Psoas muscle (tissue), 8 donors: ENCODE results near the gene REC8. TPM values are rescaled to one million over a fixed set of nuclear protein-coding genes. Genes with fewer than 3 reads are reported as not detected.

Experiments
- ATAC-seq, 4 donors: fragments of 200-7000 bp; cut with Tn5 transposase; one replicate each; pipeline ENCODE4 v1.9.1; 2020; ENCODE audit warnings: moderate library complexity in 3 of 4, mild to moderate bottlenecking in 2 of 4
- DNase-seq, 2 donors: peaks; one replicate each; pipeline ENCODE4 v3.0.0-alpha.2; 2020
- H3K27ac ChIP-seq: fragments of 200-600 bp; one replicate; pipeline ENCODE4 v1.8.0; 2022
- H3K27me3 ChIP-seq, 3 donors: fragments of 200-600 bp in 1 of 3; one replicate each; pipeline versions ENCODE4 v1.6.1 to v1.8.0; 2013 to 2022; ENCODE audit warnings: low read length in 2 of 3, mild to moderate bottlenecking in 2 of 3, moderate library complexity in 1 of 3; ENCODE audit not compliant: insufficient read depth in 3 of 3
- H3K36me3 ChIP-seq, 2 donors: fragments of 200-600 bp in 1 of 2; one replicate each; pipeline versions ENCODE4 v1.6.1 to v1.8.0; 2013 to 2022; ENCODE audit warnings: low read depth in 1 of 2, mild to moderate bottlenecking in 1 of 2, moderate library complexity in 1 of 2; ENCODE audit not compliant: insufficient read depth in 1 of 2
- H3K4me1 ChIP-seq: fragments of 200-600 bp; one replicate; pipeline ENCODE4 v1.8.0; 2022
- H3K4me3 ChIP-seq: fragments of 200-600 bp; one replicate; pipeline ENCODE4 v1.8.0; 2022; ENCODE audit warnings: mild to moderate bottlenecking
- H3K9me3 ChIP-seq: fragments of 200-600 bp; one replicate; pipeline ENCODE4 v1.8.0; 2022
- WGBS, 3 donors: extraction: QIAGEN DNeasy Blood & Tissue Kit; methylation state at CpG; one replicate each; pipeline versions ENCODE4 v1.1.6 to v1.1.7; 2013; 5-methylcytosine and 5-hydroxymethylcytosine counted together
- intact Hi-C, 2 donors: fragments of 100-400 bp; cut with DNase I; formaldehyde crosslinking; loops; one replicate each; pipeline versions ENCODE4 v1.11.0 to v1.14.2; 2022
- polyA plus RNA-seq, 3 donors: library from polyadenylated mRNA; stranded (reverse); fragments of 200-250 nt; gene quantifications; one replicate each; pipeline ENCODE4 v1.2.3, GENCODE V29; 2013
- total RNA-seq, 4 donors: library from RNA; stranded (reverse); fragmentation: NEBNext Ultra II Directional in 2 of 4; extraction: Animal tissue kit (Norgen Biotek cat#: 25700) in 2 of 4; gene quantifications; one replicate each; pipeline versions ENCODE4 v1.2.1 to v1.2.4, GENCODE V29; 2021 to 2023
- TF ChIP-seq, protein P1 (sequence below): fragments of 200-600 bp; IDR thresholded peaks from one replicate; pipeline ENCODE4 v1.8.0; 2022; ENCODE audit warnings: antibody characterized with exemption
- donor health status: healthy with polysubstance abuse.
- donor health status: DM: no; HTN: no; CAD: no; lungs with moderate emphysema.
- donor health status: Bipolar disorder and iron deficiency.
- donor health status: healthy.
- donor health status: DM: yes; HTN: yes; CAD: no.
- donor health status: DM: no; HTN: no; CAD: no.
- donor health status: DM: no; HTN: no; CAD: no.
- donor health status: DM: yes; HTN: yes; CAD: no.

Gene REC8
- total and polyA plus RNA-seq, 7 donors = 0.13 to 1.6 (median 1.2) TPM

DNA sequence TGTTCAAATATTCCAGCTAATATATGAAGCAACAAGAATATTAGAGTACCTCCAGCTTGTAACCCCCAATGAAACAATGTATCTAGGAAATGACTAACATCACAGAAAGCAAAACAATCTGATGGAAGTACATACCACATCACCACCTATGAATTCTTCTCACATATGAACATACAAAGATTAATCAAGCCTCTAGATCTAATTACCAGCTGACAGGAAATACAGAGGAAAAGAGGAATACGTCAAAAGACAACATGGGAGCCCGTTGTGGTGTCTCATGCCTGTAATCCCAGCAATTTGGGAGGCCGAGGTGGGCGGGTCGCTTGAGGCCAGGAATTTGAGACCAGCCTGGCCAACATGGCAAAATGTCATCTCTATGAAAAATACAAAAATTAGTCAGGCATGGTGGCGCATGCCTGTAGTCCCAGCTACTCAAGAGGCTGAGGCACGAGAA lies 52.8 kb downstream of the REC8 start:
- no peaks in the 10 kb centered on the region for H3K9me3 ChIP-seq
- H3K4me3 ChIP-seq = no peak overlapping the region
- H3K36me3 ChIP-seq = peaks cover 0 to 22% of the 10 kb centered on the region in 2 donors
- ATAC-seq (peak in 2 of 4 donors; percentile 31), DNase-seq (no peak)
- intact Hi-C loops = no loop called here
- peak overlapping the region; percentile 53 for H3K27ac ChIP-seq
- TF ChIP-seq, protein P1, sequence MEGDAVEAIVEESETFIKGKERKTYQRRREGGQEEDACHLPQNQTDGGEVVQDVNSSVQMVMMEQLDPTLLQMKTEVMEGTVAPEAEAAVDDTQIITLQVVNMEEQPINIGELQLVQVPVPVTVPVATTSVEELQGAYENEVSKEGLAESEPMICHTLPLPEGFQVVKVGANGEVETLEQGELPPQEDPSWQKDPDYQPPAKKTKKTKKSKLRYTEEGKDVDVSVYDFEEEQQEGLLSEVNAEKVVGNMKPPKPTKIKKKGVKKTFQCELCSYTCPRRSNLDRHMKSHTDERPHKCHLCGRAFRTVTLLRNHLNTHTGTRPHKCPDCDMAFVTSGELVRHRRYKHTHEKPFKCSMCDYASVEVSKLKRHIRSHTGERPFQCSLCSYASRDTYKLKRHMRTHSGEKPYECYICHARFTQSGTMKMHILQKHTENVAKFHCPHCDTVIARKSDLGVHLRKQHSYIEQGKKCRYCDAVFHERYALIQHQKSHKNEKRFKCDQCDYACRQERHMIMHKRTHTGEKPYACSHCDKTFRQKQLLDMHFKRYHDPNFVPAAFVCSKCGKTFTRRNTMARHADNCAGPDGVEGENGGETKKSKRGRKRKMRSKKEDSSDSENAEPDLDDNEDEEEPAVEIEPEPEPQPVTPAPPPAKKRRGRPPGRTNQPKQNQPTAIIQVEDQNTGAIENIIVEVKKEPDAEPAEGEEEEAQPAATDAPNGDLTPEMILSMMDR = no peak
- peaks cover 3% of the 10 kb centered on the region for H3K4me1 ChIP-seq
- WGBS, 3 donors = 61 to 74% (median 68%) methylated on average over 7 of the region's 7 CpGs
- no peaks in the 10 kb centered on the region for H3K27me3 ChIP-seq

DNA sequence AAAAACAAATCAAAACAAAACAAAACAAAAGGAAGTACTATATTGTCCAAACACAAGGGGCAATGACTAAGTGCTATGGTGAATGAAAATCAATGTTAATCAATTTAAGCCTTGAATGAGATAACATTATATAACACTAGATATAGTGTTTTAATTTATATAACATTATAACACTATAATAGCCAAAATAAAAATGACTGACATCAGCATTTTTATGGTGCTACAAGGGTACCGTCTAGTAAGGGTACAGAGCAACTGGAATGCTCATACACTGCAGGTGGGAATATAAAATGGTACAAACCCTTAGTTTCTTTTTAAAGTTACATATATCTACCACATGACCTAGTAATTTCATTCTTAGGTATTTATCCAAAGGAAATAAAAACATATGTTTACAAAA lies 54.6 kb downstream of the REC8 start:
- intact Hi-C loops = no loop called here
- Histone ChIP-seq H3K4me3 (no peak overlapping the region), H3K27me3 (no peaks in the 10 kb centered on the region), H3K4me1 (peaks cover 12% of the 10 kb centered on the region), H3K36me3 (peaks cover 0 to 24% of the 10 kb centered on the region in 2 donors), H3K27ac (no peak overlapping the region), H3K9me3 (no peaks in the 10 kb centered on the region)
- ATAC-seq = no peak
- TF ChIP-seq, protein P1 = no peak
- DNase-seq = no peak
- WGBS, 3 donors = 44 to 58% (median 53%) methylated on average over 1 of the region's 1 CpG

DNA sequence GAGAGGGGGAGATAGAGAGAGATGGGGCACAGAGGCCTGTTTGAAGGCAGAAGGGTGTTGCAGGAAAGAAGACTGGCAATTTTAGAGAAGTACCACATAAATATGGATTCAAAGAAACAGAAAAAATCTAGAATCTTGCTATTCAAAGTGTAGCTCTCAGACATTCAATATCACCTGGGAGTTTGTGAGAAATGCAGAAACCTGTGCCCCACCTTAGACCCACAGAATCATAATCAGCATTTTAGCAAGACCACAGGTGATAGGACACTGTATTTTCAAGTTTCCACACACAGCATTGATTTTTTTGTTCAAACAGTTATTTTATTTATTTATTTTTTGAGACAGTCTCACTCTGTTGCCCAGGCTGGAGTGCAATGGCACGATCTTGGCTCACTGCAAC lies 57.0 kb downstream of the REC8 start:
- H3K4me3 ChIP-seq = no peak overlapping the region
- no peak for ATAC-seq
- 0 to 54% (median 0%) methylated on average over 1 of the region's 1 CpG for WGBS, 3 donors

More for the DNA sequence above, 57.0 kb downstream of the REC8 start:
- no peak for DNase-seq
- Histone ChIP-seq H3K9me3 (no peaks in the 10 kb centered on the region), H3K36me3 (peaks cover 0 to 27% of the 10 kb centered on the region in 2 donors), H3K27ac (no peak overlapping the region), H3K4me1 (peaks cover 21% of the 10 kb centered on the region), H3K27me3 (no peaks in the 10 kb centered on the region)
- TF ChIP-seq, protein P1 = no peak
- intact Hi-C loops = no loop called here

Other genes with a start within 250 kb of the REC8 start
Only the 30 nearest of the 32 such genes appear.
- gene DHRS4L2, start 183.2 kb upstream of the REC8 start, total RNA-seq = 10 to 100 TPM; 25.9 to 43.4 (median 31.9) TPM
- gene DHRS4L2, start 183.2 kb upstream of the REC8 start, polyA plus RNA-seq = 10 to 100 TPM; 19.4 to 62.0 (median 30.8) TPM
- under 1 TPM in 3 of 4 donors, not detected in 1; 0.04 to 0.10 (median 0.06) TPM for gene CARMIL3, start 120.1 kb upstream of the REC8 start, total RNA-seq
- under 1 TPM in 2 of 3 donors, not detected in 1; 0.08 to 0.19 TPM for gene CARMIL3, start 120.1 kb upstream of the REC8 start, polyA plus RNA-seq
- not detected for gene CPNE6, start 100.5 kb upstream of the REC8 start, total RNA-seq
- under 1 TPM in 1 of 3 donors, not detected in 2; 0.06 TPM for gene CPNE6, start 100.5 kb upstream of the REC8 start, polyA plus RNA-seq
- 1 to 10 TPM; 2.1 to 4.5 (median 2.7) TPM for gene PCK2, start 77.8 kb upstream of the REC8 start, total RNA-seq
- gene PCK2, start 77.8 kb upstream of the REC8 start, polyA plus RNA-seq = 1 to 10 TPM; 2.0 to 2.7 (median 2.0) TPM
- gene DCAF11, start 57.3 kb upstream of the REC8 start, total RNA-seq = 10 to 100 TPM; 48.8 to 73.5 (median 68.6) TPM
- gene DCAF11, start 57.3 kb upstream of the REC8 start, polyA plus RNA-seq = 10 to 100 TPM; 34.7 to 66.4 (median 35.4) TPM
- 1 to 10 TPM; 1.5 to 3.6 (median 2.5) TPM for gene NRL, start 57.1 kb upstream of the REC8 start, total RNA-seq
- gene NRL, start 57.1 kb upstream of the REC8 start, polyA plus RNA-seq = 1 to 10 TPM; 1.2 to 5.1 (median 2.4) TPM
- 100 to 1,000 TPM in 3 of 4 donors, 10 to 100 TPM in 1; 72.8 to 167 (median 137) TPM for gene FITM1, start 41.4 kb upstream of the REC8 start, total RNA-seq
- 100 to 1,000 TPM; 100 to 163 (median 113) TPM for gene FITM1, start 41.4 kb upstream of the REC8 start, polyA plus RNA-seq
- gene PSME1, start 35.9 kb upstream of the REC8 start, total RNA-seq = 100 to 1,000 TPM in 1 of 4 donors, 10 to 100 TPM in 3; 49.2 to 122 (median 80.3) TPM
- 100 to 1,000 TPM in 1 of 3 donors, 10 to 100 TPM in 2; 73.0 to 106 (median 92.6) TPM for gene PSME1, start 35.9 kb upstream of the REC8 start, polyA plus RNA-seq
- gene EMC9, start 30.5 kb upstream of the REC8 start, total RNA-seq = 10 to 100 TPM; 18.0 to 67.5 (median 36.1) TPM
- 10 to 100 TPM; 17.2 to 35.5 (median 30.9) TPM for gene EMC9, start 30.5 kb upstream of the REC8 start, polyA plus RNA-seq
- gene PSME2, start 25.5 kb upstream of the REC8 start, total RNA-seq = 100 to 1,000 TPM in 1 of 4 donors, 10 to 100 TPM in 3; 30.1 to 179 (median 76.0) TPM
- 10 to 100 TPM; 64.7 to 80.0 (median 76.4) TPM for gene PSME2, start 25.5 kb upstream of the REC8 start, polyA plus RNA-seq
- 10 to 100 TPM; 46.4 to 81.5 (median 64.7) TPM for gene RNF31, start 24.6 kb upstream of the REC8 start, total RNA-seq
- gene RNF31, start 24.6 kb upstream of the REC8 start, polyA plus RNA-seq = 10 to 100 TPM; 43.3 to 57.3 (median 55.7) TPM
- 10 to 100 TPM; 10.4 to 21.6 (median 15.1) TPM for gene IRF9, start 10.8 kb upstream of the REC8 start, total RNA-seq
- 10 to 100 TPM in 2 of 3 donors, 1 to 10 TPM in 1; 7.9 to 14.2 (median 11.8) TPM for gene IRF9, start 10.8 kb upstream of the REC8 start, polyA plus RNA-seq
- gene IPO4, start 16.7 kb downstream of the REC8 start, total RNA-seq = 10 to 100 TPM; 35.7 to 75.9 (median 51.1) TPM
- gene IPO4, start 16.7 kb downstream of the REC8 start, polyA plus RNA-seq = 10 to 100 TPM; 28.8 to 99.7 (median 62.4) TPM
- 10 to 100 TPM; 21.0 to 22.7 (median 21.8) TPM for gene TM9SF1, start 23.4 kb downstream of the REC8 start, total RNA-seq
- 10 to 100 TPM; 21.7 to 43.4 (median 31.7) TPM for gene TM9SF1, start 23.4 kb downstream of the REC8 start, polyA plus RNA-seq
- not detected for gene TSSK4, start 33.6 kb downstream of the REC8 start, total RNA-seq
- under 1 TPM in 2 of 3 donors, not detected in 1; 0.05 to 0.06 TPM for gene TSSK4, start 33.6 kb downstream of the REC8 start, polyA plus RNA-seq
- 10 to 100 TPM; 12.3 to 18.2 (median 15.7) TPM for gene CHMP4A, start 41.4 kb downstream of the REC8 start, total RNA-seq
- gene CHMP4A, start 41.4 kb downstream of the REC8 start, polyA plus RNA-seq = 10 to 100 TPM; 29.6 to 42.1 (median 29.9) TPM
- gene MDP1, start 44.0 kb downstream of the REC8 start, total RNA-seq = 10 to 100 TPM in 3 of 4 donors, 1 to 10 TPM in 1; 9.4 to 16.3 (median 12.1) TPM
- gene MDP1, start 44.0 kb downstream of the REC8 start, polyA plus RNA-seq = 10 to 100 TPM in 2 of 3 donors, 1 to 10 TPM in 1; 6.2 to 19.7 (median 13.0) TPM
- 100 to 1,000 TPM; 135 to 206 (median 159) TPM for gene NEDD8, start 60.3 kb downstream of the REC8 start, total RNA-seq
- gene NEDD8, start 60.3 kb downstream of the REC8 start, polyA plus RNA-seq = 100 to 1,000 TPM; 214 to 315 (median 297) TPM
- 10 to 100 TPM; 19.7 to 33.1 (median 27.9) TPM for gene GMPR2, start 60.8 kb downstream of the REC8 start, total RNA-seq
- 10 to 100 TPM; 17.7 to 24.0 (median 21.7) TPM for gene GMPR2, start 60.8 kb downstream of the REC8 start, polyA plus RNA-seq
- 10 to 100 TPM; 36.6 to 69.6 (median 65.2) TPM for gene TINF2, start 70.5 kb downstream of the REC8 start, total RNA-seq
- gene TINF2, start 70.5 kb downstream of the REC8 start, polyA plus RNA-seq = 100 to 1,000 TPM in 1 of 3 donors, 10 to 100 TPM in 2; 37.8 to 103 (median 48.3) TPM
- under 1 TPM in 3 of 4 donors, not detected in 1; 0.25 to 0.50 (median 0.32) TPM for gene TGM1, start 91.1 kb downstream of the REC8 start, total RNA-seq
- 1 to 10 TPM in 1 of 3 donors, under 1 TPM in 2; 0.17 to 1.3 (median 0.86) TPM for gene TGM1, start 91.1 kb downstream of the REC8 start, polyA plus RNA-seq
- 10 to 100 TPM; 16.9 to 17.8 (median 17.3) TPM for gene RABGGTA, start 99.5 kb downstream of the REC8 start, total RNA-seq
- 10 to 100 TPM; 15.1 to 36.2 (median 18.9) TPM for gene RABGGTA, start 99.5 kb downstream of the REC8 start, polyA plus RNA-seq
- gene DHRS1, start 127.7 kb downstream of the REC8 start, total RNA-seq = 1 to 10 TPM; 1.9 to 3.4 (median 2.7) TPM
- 1 to 10 TPM; 1.5 to 6.4 (median 3.4) TPM for gene DHRS1, start 127.7 kb downstream of the REC8 start, polyA plus RNA-seq
- gene NOP9, start 127.8 kb downstream of the REC8 start, total RNA-seq = 10 to 100 TPM; 36.7 to 38.8 (median 37.7) TPM
- gene NOP9, start 127.8 kb downstream of the REC8 start, polyA plus RNA-seq = 10 to 100 TPM; 11.4 to 29.8 (median 16.1) TPM
- gene CIDEB, start 135.9 kb downstream of the REC8 start, total RNA-seq = 1 to 10 TPM in 3 of 4 donors, under 1 TPM in 1; 0.95 to 2.5 (median 1.8) TPM
- 1 to 10 TPM; 1.2 to 2.1 (median 1.3) TPM for gene CIDEB, start 135.9 kb downstream of the REC8 start, polyA plus RNA-seq
- 1 to 10 TPM in 3 of 4 donors, under 1 TPM in 1; 0.96 to 2.3 (median 1.7) TPM for gene LTB4R2, start 138.1 kb downstream of the REC8 start, total RNA-seq
- gene LTB4R2, start 138.1 kb downstream of the REC8 start, polyA plus RNA-seq = under 1 TPM; 0.08 to 0.57 (median 0.32) TPM
- gene LTB4R, start 139.4 kb downstream of the REC8 start, total RNA-seq = 1 to 10 TPM; 1.1 to 2.1 (median 2.0) TPM
- gene LTB4R, start 139.4 kb downstream of the REC8 start, polyA plus RNA-seq = 1 to 10 TPM in 1 of 3 donors, under 1 TPM in 2; 0.35 to 2.0 (median 0.65) TPM
- 10 to 100 TPM in 3 of 4 donors, 1 to 10 TPM in 1; 8.6 to 13.9 (median 11.2) TPM for gene ADCY4, start 163.0 kb downstream of the REC8 start, total RNA-seq
- gene ADCY4, start 163.0 kb downstream of the REC8 start, polyA plus RNA-seq = 10 to 100 TPM in 1 of 3 donors, 1 to 10 TPM in 2; 7.0 to 10.8 (median 7.7) TPM
- gene RIPK3, start 167.9 kb downstream of the REC8 start, total RNA-seq = 1 to 10 TPM; 1.1 to 1.9 (median 1.4) TPM
- gene RIPK3, start 167.9 kb downstream of the REC8 start, polyA plus RNA-seq = 1 to 10 TPM in 1 of 3 donors, under 1 TPM in 2; 0.94 to 1.7 (median 0.97) TPM
- gene NFATC4, start 196.1 kb downstream of the REC8 start, total RNA-seq = 10 to 100 TPM in 2 of 4 donors, 1 to 10 TPM in 2; 2.7 to 12.0 (median 7.8) TPM
- gene NFATC4, start 196.1 kb downstream of the REC8 start, polyA plus RNA-seq = 1 to 10 TPM; 5.5 to 7.9 (median 7.3) TPM